Mammary epithelial cell (primary cell): Measurements from ENCODE around the gene SPINK13.

ENCODE experiments used
- EZH2 ChIP-seq: IDR thresholded peaks from 2 replicates; pipeline ENCODE4 v1.6.1; 2012; ENCODE audit warnings: low read length, inconsistent platforms, borderline replicate concordance
- TF ChIP-seq, protein P1 (sequence below), 2 donors: IDR thresholded peaks in 1 of 2; conservative IDR thresholded peaks in 1 of 2; 2 replicates each; pipeline ENCODE4 v1.5.1; 2011 to 2012; ENCODE audit warnings: inconsistent platforms in 2 of 2, low read length in 2 of 2, mild to moderate bottlenecking in 2 of 2, control low read depth in 1 of 2, low read depth in 1 of 2; ENCODE audit not compliant: insufficient read depth in 1 of 2; ENCODE audit errors: extremely low read depth in 1 of 2

DNA sequence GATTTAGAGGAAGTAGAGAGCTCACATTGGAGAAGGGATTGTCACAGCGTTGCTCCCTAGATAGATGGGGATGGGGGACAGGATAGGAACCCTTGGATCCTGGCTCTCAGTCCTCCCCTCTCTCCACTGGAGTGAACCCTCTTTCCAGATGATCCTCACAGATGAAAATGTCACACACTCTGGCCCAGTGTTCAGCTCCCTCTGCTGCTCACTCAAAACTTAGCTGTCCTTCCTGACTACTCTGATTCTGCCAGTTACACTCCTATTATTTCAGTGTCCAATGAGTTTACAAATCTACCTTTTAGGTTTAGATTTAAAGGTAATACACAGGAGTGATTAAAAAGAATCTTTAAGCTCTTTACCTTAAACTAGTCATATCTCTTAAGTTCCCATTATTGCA is 37.9 kb downstream of the SPINK13 start:
- TF ChIP-seq, protein P1, sequence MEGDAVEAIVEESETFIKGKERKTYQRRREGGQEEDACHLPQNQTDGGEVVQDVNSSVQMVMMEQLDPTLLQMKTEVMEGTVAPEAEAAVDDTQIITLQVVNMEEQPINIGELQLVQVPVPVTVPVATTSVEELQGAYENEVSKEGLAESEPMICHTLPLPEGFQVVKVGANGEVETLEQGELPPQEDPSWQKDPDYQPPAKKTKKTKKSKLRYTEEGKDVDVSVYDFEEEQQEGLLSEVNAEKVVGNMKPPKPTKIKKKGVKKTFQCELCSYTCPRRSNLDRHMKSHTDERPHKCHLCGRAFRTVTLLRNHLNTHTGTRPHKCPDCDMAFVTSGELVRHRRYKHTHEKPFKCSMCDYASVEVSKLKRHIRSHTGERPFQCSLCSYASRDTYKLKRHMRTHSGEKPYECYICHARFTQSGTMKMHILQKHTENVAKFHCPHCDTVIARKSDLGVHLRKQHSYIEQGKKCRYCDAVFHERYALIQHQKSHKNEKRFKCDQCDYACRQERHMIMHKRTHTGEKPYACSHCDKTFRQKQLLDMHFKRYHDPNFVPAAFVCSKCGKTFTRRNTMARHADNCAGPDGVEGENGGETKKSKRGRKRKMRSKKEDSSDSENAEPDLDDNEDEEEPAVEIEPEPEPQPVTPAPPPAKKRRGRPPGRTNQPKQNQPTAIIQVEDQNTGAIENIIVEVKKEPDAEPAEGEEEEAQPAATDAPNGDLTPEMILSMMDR (conservative IDR thresholded peaks at IDR 0.05 in 1 of 2, IDR thresholded peaks at IDR 0.05 in 1 of 2; ENCODE audit: extremely low read depth in 1 of 2, insufficient read depth in 1 of 2, low read depth in 1 of 2, low read length in 2 of 2) = peak in 1 of 2 donors; percentile 39
- TF ChIP-seq EZH2 = no peak
